Body of pancreas (tissue), 4 donors: ENCODE data around the gene PHACTR3. TPM values are rescaled to one million over a fixed set of nuclear protein-coding genes. Genes with fewer than 3 reads are reported as not detected.

Experiments
- ATAC-seq: fragments of 150-250 bp; one replicate; pipeline ENCODE4 v1.9.1; 2016
- DNase-seq, 4 donors: peaks; one replicate each; pipeline ENCODE4 v3.0.0-alpha.2; 2019
- H3K27ac ChIP-seq, 4 donors: fragments of 200-600 bp; sonication (generic); 1 replicate in 3 of 4; 2 replicates in 1 of 4; pipeline versions ENCODE4 v1.5.1 to v1.6.1; 2016 to 2019; ENCODE audit warnings: mild to moderate bottlenecking in 1 of 4, mixed read lengths in 1 of 4, moderate library complexity in 1 of 4
- H3K27me3 ChIP-seq, 2 donors: fragments of 200-600 bp; sonication (generic); one replicate each; pipeline ENCODE4 v1.6.0; 2016; ENCODE audit warnings: mild to moderate bottlenecking in 1 of 2
- H3K36me3 ChIP-seq, 2 donors: fragments of 200-600 bp; sonication (generic); replicated peaks in 1 of 2; 2 replicates each; pipeline ENCODE4 v1.5.1; 2016; ENCODE audit warnings: low read depth in 2 of 2; ENCODE audit not compliant: insufficient read depth in 1 of 2
- H3K4me1 ChIP-seq: fragments of 200-600 bp; sonication (generic); one replicate; pipeline ENCODE4 v1.6.0; 2016
- H3K4me3 ChIP-seq, 2 donors: fragments of 200-600 bp; sonication (generic); 1 replicate in 1 of 2; 2 replicates in 1 of 2; pipeline ENCODE4 v1.5.1; 2016 to 2019
- H3K9me3 ChIP-seq, 3 donors: fragments of 200-600 bp; sonication (generic); 1 replicate in 2 of 3; 2 replicates in 1 of 3; pipeline ENCODE4 v1.5.1; 2016
- CTCF ChIP-seq, 7 experiments: fragments of 450-650 bp in 4 of 7; fragments of 200-600 bp in 3 of 7; sonication (generic) in 3 of 7; IDR thresholded peaks; one replicate each; pipeline ENCODE4 v1.5.1; 2016 to 2019; ENCODE audit warnings: antibody characterized with exemption in 7 of 7
- POLR2A ChIP-seq, 3 donors: fragments of 450-650 bp; IDR thresholded peaks; one replicate each; pipeline ENCODE4 v1.6.1; 2016; ENCODE audit warnings: antibody characterized with exemption in 3 of 3, mild to moderate bottlenecking in 2 of 3
- WGBS, 2 donors: methylation state at CpG; one replicate each; pipeline ENCODE4 v1.1.5; 2017; 5-methylcytosine and 5-hydroxymethylcytosine counted together
- intact Hi-C: fragments of 100-400 bp; cut with DNase I; formaldehyde crosslinking; loops from one replicate; pipeline ENCODE4 v1.15.1; 2023
- total RNA-seq, 2 donors: library from RNA; depleted of rRNA; stranded (reverse); fragments of >200 nt; gene quantifications; one replicate each; pipeline ENCODE4 v1.1.0, GENCODE V29; 2016

PHACTR3 gene
- total RNA-seq, 2 donors from 2014 or later = 0.52 to 0.66 TPM

- TF ChIP-seq POLR2A (IDR thresholded peaks at IDR 0.05) (no peak), CTCF (IDR thresholded peaks at IDR 0.05) (no peak)
- no peaks in the 10 kb centered on the region for H3K4me1 ChIP-seq
- no peak for DNase-seq
- H3K27me3 ChIP-seq = no peaks in the 10 kb centered on the region
- H3K27ac ChIP-seq = no peak overlapping the region
- H3K9me3 ChIP-seq = no peaks in the 10 kb centered on the region
- no peaks in the 10 kb centered on the region for H3K36me3 ChIP-seq
- no peak overlapping the region for H3K4me3 ChIP-seq
- WGBS, 2 donors = 77 to 83% methylated on average over 15 of the region's 15 CpGs
- intact Hi-C loops = no loop called here
- ATAC-seq = no peak
Measured at GRCh38 chr20:59810449-59811187, 206.3 kb downstream of the PHACTR3 start.

- Histone ChIP-seq H3K4me3 (no peak overlapping the region), H3K27ac (no peak overlapping the region), H3K27me3 (no peaks in the 10 kb centered on the region), H3K4me1 (no peaks in the 10 kb centered on the region), H3K36me3 (no peaks in the 10 kb centered on the region), H3K9me3 (no peaks in the 10 kb centered on the region)
- intact Hi-C loops = no loop called here
- no peak for DNase-seq
- TF ChIP-seq POLR2A (IDR thresholded peaks at IDR 0.05) = no peak
- no peak for TF ChIP-seq CTCF (IDR thresholded peaks at IDR 0.05)
- ATAC-seq = no peak
- WGBS, 2 donors = 73% methylated on average over 4 to 7 of the region's 7 CpGs
Measured at GRCh38 chr20:59811681-59812171, 207.4 kb downstream of the PHACTR3 start.

GRCh38 chr20:59812286-59813125, 208.2 kb downstream of the PHACTR3 start:
- no peaks in the 10 kb centered on the region for H3K36me3 ChIP-seq
- H3K4me3 ChIP-seq = no peak overlapping the region
- WGBS, 2 donors = 80 to 89% methylated on average over 20 of the region's 23 CpGs
- intact Hi-C loops = no loop called here
- H3K9me3 ChIP-seq = no peaks in the 10 kb centered on the region
- DNase-seq = no peak
- H3K27me3 ChIP-seq = no peaks in the 10 kb centered on the region
- no peak overlapping the region for H3K27ac ChIP-seq
- TF ChIP-seq POLR2A (IDR thresholded peaks at IDR 0.05) (no peak), CTCF (IDR thresholded peaks at IDR 0.05) (no peak)
- H3K4me1 ChIP-seq = no peaks in the 10 kb centered on the region
- ATAC-seq = no peak

- Histone ChIP-seq H3K4me3 (no peak overlapping the region), H3K27ac (no peak overlapping the region), H3K4me1 (no peaks in the 10 kb centered on the region), H3K27me3 (no peaks in the 10 kb centered on the region), H3K9me3 (no peaks in the 10 kb centered on the region), H3K36me3 (no peaks in the 10 kb centered on the region)
- intact Hi-C loops = no loop called here
- 79 to 90% methylated on average over 15 to 18 of the region's 18 CpGs for WGBS, 2 donors
- DNase-seq (no peak), ATAC-seq (no peak)
- TF ChIP-seq POLR2A (IDR thresholded peaks at IDR 0.05) = no peak
- TF ChIP-seq CTCF (IDR thresholded peaks at IDR 0.05) = no peak
Measured at GRCh38 chr20:59813126-59813947, 209.0 kb downstream of the PHACTR3 start.
